Body of pancreas (tissue), 4 donors: ENCODE data around the gene SPATA17.

Experiments used
- POLR2A ChIP-seq, 3 donors: fragments of 450-650 bp; IDR thresholded peaks; one replicate each; pipeline ENCODE4 v1.6.1; 2016; ENCODE audit warnings: antibody characterized with exemption in 3 of 3, mild to moderate bottlenecking in 2 of 3
- TF ChIP-seq, protein P1 (sequence below), 7 experiments: fragments of 450-650 bp in 4 of 7; fragments of 200-600 bp in 3 of 7; sonication (generic) in 3 of 7; IDR thresholded peaks; one replicate each; pipeline ENCODE4 v1.5.1; 2016 to 2019; ENCODE audit warnings: antibody characterized with exemption in 7 of 7

DNA sequence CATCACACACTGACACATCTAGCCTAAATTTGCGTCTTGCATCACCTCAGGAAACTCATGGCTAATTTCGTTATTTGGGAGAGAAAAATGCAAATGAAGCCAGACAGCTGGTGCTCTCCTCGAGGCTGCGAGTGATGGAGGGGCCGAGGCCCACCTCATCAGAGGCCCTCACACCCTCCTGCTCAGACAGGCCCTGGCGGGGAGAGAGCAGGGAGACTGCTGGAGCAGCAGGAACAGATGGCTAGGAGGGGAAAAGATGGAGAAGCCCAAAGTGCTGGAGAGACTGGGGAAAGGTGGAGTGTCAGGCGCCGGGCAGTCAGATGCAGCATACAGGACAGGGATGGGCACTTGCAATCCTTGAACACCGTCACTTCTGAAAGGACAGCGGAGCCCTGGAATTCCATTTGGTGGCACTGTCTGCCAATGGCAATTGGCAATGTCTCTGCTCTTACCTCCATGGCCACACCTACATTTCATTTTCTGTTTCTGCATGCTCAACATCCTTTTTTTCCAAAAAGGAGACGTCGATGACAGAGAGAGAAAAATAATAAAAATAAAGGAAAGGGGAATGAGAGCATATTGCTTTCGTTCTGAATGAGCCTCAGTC lies 286.2 kb downstream of the SPATA17 start:
- TF ChIP-seq, protein P1, sequence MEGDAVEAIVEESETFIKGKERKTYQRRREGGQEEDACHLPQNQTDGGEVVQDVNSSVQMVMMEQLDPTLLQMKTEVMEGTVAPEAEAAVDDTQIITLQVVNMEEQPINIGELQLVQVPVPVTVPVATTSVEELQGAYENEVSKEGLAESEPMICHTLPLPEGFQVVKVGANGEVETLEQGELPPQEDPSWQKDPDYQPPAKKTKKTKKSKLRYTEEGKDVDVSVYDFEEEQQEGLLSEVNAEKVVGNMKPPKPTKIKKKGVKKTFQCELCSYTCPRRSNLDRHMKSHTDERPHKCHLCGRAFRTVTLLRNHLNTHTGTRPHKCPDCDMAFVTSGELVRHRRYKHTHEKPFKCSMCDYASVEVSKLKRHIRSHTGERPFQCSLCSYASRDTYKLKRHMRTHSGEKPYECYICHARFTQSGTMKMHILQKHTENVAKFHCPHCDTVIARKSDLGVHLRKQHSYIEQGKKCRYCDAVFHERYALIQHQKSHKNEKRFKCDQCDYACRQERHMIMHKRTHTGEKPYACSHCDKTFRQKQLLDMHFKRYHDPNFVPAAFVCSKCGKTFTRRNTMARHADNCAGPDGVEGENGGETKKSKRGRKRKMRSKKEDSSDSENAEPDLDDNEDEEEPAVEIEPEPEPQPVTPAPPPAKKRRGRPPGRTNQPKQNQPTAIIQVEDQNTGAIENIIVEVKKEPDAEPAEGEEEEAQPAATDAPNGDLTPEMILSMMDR (IDR thresholded peaks at IDR 0.05): no peak
- no peak for TF ChIP-seq POLR2A (IDR thresholded peaks at IDR 0.05)
